Mesothelial cell of epicardium (in vitro differentiated cells): ENCODE measurements around the gene KCNJ10. TPM values are rescaled to one million over a fixed set of nuclear protein-coding genes. Genes with fewer than 3 reads are reported as not detected.
A peak's percentile ranks its signal among the peaks of the same experiment; 100 is the strongest.

Experiments used
- DNase-seq, 2 experiments: peaks; one replicate each; pipeline ENCODE4 v3.0.0; 2021; ENCODE audit warnings: low spot score in 2 of 2; ENCODE audit not compliant: unreplicated experiment in 2 of 2
- H3K27ac Mint-ChIP-seq: 2 replicates; pipeline ENCODE4 v1.8.0; 2021; ENCODE audit warnings: mixed read lengths
- H3K27me3 Mint-ChIP-seq: 2 replicates; pipeline ENCODE4 v1.8.0; 2021; ENCODE audit warnings: low read depth, mixed read lengths
- H3K36me3 Mint-ChIP-seq: 2 replicates; pipeline ENCODE4 v1.8.0; 2021; ENCODE audit warnings: mixed read lengths
- H3K4me1 Mint-ChIP-seq: 2 replicates; pipeline ENCODE4 v1.8.0; 2021; ENCODE audit warnings: mixed read lengths
- H3K4me3 Mint-ChIP-seq: 2 replicates; pipeline ENCODE4 v1.8.0; 2021; ENCODE audit warnings: mild to moderate bottlenecking, moderate library complexity, mixed read lengths
- H3K9me3 Mint-ChIP-seq: 2 replicates; pipeline ENCODE4 v1.8.0; 2021; ENCODE audit warnings: mixed read lengths
- total RNA-seq: library from RNA; stranded (reverse); gene quantifications from 3 replicates; pipeline ENCODE4 v1.2.1, GENCODE V29; 2021
- TF ChIP-seq, protein P1 (sequence below): fragments of 200-600 bp; sonication (generic); IDR thresholded peaks from one replicate; pipeline ENCODE4 v1.5.0; 2021; ENCODE audit warnings: antibody characterized with exemption; ENCODE audit not compliant: unreplicated experiment

KCNJ10 gene
- total RNA-seq, 1 donor from 2014 or later = 0.27 TPM

DNA sequence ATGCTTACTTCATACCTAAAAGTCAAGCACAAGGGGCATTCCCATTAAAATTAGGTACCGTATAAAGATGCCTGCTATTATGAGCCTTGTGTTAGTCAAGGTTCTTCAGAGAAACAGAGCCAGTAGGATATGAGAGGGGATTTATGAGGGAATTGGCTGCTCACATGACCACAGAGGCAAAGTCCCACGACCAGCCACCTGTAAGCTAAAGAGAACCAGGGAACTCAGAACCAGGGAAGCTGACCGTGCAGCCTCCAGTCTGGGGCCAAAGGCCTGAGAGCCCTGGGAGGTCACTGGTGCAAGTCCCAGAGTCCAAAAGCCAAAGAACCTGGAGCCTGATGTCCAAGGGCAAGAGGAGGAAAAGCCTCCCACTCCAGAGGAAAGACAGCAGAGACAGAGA is 58.2 kb downstream of the KCNJ10 start:
- TF ChIP-seq, protein P1, sequence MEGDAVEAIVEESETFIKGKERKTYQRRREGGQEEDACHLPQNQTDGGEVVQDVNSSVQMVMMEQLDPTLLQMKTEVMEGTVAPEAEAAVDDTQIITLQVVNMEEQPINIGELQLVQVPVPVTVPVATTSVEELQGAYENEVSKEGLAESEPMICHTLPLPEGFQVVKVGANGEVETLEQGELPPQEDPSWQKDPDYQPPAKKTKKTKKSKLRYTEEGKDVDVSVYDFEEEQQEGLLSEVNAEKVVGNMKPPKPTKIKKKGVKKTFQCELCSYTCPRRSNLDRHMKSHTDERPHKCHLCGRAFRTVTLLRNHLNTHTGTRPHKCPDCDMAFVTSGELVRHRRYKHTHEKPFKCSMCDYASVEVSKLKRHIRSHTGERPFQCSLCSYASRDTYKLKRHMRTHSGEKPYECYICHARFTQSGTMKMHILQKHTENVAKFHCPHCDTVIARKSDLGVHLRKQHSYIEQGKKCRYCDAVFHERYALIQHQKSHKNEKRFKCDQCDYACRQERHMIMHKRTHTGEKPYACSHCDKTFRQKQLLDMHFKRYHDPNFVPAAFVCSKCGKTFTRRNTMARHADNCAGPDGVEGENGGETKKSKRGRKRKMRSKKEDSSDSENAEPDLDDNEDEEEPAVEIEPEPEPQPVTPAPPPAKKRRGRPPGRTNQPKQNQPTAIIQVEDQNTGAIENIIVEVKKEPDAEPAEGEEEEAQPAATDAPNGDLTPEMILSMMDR = no peak
- no peak overlapping the region for H3K4me3 Mint-ChIP-seq
- DNase-seq = no peak
- no peaks in the 10 kb centered on the region for H3K36me3 Mint-ChIP-seq
- H3K9me3 Mint-ChIP-seq = no peaks in the 10 kb centered on the region
- peaks cover 38% of the 10 kb centered on the region for H3K4me1 Mint-ChIP-seq
- H3K27ac Mint-ChIP-seq = no peak overlapping the region
- no peaks in the 10 kb centered on the region for H3K27me3 Mint-ChIP-seq

DNA sequence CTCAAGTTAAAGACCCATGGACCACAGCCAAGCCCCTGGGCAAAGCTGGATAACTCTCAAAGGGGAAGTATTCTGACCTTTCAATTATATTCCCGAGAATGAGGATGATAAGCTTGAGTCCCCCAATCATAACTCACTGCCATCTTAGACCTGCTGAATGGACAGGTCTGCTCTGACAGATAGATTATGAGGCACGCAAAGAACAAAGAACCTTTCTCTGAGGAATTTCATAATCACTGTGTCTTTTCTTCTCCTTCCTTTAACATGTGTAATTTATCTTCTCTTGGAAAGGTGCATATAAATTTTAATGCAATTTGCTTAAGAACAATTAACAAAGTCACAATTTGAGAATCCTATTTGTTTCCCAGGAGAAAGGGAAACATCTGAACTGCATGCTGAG is 60.2 kb downstream of the KCNJ10 start:
- no peaks in the 10 kb centered on the region for H3K9me3 Mint-ChIP-seq

DNA sequence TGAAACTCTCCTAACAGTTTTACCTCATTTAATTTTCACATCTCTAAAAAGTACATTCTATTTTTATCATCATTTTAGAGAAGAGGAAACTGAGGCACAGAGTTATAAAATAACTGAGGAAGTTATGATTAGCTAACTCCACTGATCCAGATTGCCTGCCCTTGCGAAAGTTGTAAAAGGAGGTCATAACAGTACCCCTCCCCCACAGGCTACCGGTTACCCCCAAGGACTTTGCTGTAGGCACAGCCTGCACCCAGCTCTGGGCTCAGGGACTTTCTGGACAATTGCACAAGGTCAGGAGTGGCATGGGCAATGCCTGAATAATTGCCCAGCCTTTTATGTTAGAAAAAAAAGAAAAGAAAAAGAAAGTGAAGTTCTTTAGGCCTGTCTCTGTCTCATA is 60.9 kb downstream of the KCNJ10 start:
- Mint-ChIP-seq H3K27ac (no peak overlapping the region), H3K4me3 (no peak overlapping the region), H3K36me3 (no peaks in the 10 kb centered on the region), H3K4me1 (peaks cover 52% of the 10 kb centered on the region), H3K9me3 (no peaks in the 10 kb centered on the region), H3K27me3 (no peaks in the 10 kb centered on the region)
- TF ChIP-seq, protein P1 = no peak
- DNase-seq = no peak

More for the DNA sequence above, 60.2 kb downstream of the KCNJ10 start:
- Mint-ChIP-seq H3K4me1 (peaks cover 44% of the 10 kb centered on the region), H3K4me3 (no peak overlapping the region), H3K36me3 (no peaks in the 10 kb centered on the region), H3K27ac (peak overlapping the region; percentile 70), H3K27me3 (no peaks in the 10 kb centered on the region)
- TF ChIP-seq, protein P1 = no peak
- no peak for DNase-seq

DNA sequence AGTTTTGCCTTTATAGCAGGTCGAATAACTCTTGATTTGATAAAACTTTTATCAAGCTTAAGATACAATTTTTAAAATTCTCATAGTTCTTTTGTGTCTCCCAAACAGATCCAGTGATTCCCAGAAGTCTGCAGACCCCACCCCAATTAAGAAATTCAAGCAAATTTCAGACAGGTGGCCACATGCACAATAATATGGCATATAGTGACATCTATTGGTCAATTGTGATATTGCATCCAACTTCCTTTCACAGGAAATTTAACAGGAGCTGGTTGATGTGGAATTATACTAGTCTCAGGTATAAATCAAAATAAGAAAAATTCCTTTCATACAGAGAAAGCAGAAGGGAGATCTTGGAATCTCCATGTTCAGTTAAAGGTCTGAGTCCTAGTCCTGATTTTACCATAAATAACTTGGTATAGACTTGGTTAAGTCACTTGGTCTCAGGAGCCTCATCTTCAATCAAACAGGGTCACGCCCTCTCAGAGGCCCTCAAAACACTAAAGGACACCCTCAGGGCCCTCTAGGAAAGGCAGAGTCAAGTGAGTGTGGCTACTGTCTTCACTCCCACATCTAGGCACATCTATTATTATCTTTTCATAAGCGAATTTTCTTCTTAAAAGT is 62.3 kb downstream of the KCNJ10 start:
- Mint-ChIP-seq H3K4me1 (peaks cover 51% of the 10 kb centered on the region), H3K27ac (no peak overlapping the region), H3K4me3 (no peak overlapping the region), H3K27me3 (no peaks in the 10 kb centered on the region), H3K9me3 (no peaks in the 10 kb centered on the region), H3K36me3 (no peaks in the 10 kb centered on the region)
- DNase-seq = no peak
- TF ChIP-seq, protein P1 = peak; percentile 92

DNA sequence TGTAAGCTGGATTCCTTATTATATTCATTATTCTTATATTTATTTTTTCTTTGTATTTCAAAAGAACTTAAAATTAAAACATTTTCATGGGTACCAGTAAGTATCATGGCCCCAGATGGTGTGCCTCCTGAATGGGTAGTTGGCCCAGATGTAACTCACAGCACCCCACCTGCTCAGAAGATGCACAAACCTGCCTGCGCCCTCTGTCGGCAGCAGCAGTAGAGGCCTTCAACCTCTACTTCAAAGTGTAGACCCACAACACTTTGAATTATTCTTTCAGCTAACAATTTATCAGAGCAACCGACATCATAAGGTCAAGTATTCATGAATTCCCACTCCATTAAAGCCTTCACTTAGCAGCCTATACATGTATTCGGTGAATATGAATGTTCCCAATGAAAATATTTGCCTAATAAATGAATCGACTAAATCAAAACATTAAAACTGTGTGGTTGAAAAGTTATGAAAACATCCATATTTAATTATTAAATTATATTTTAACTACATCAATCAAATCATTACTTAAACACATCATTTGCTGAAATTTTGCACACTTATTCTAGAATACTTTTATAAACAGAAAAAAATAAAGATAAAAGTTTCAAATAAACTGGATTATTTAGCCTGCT is 63.5 kb downstream of the KCNJ10 start:
- peak; percentile 51 to 76 for DNase-seq
- no peaks in the 10 kb centered on the region for H3K9me3 Mint-ChIP-seq
- H3K27ac Mint-ChIP-seq = no peak overlapping the region
- TF ChIP-seq, protein P1 = peak; percentile 74
- H3K36me3 Mint-ChIP-seq = no peaks in the 10 kb centered on the region
- H3K4me3 Mint-ChIP-seq = no peak overlapping the region
- H3K4me1 Mint-ChIP-seq = peaks cover 51% of the 10 kb centered on the region
- H3K27me3 Mint-ChIP-seq = peaks cover 4% of the 10 kb centered on the region
